IMR-90 (cell line): ENCODE measurements around the gene TXNL4A. TPM values are rescaled to one million over a fixed set of nuclear protein-coding genes. Genes with fewer than 3 reads are reported as not detected.

ENCODE experiments used
- ATAC-seq: fragments of 200-7000 bp; cut with Tn5 transposase; 2 replicates; pipeline ENCODE4 v1.9.1; 2020; ENCODE audit warnings: low read depth, mild to moderate bottlenecking, moderate library complexity
- BruUV-seq: library from RNA; stranded (reverse); fragments of 400-500 nt; replicated peaks from 2 replicates; lab custom pipeline; 2021; lab: Mats Ljungman, UMichigan
- CTCF ChIA-PET: fragments of 300-600 bp; formaldehyde crosslinking; extraction: SDS; loops from one replicate; lab custom pipeline; 2021; ENCODE audit warnings: antibody characterized with exemption; lab: Yijun Ruan, JAX
- POLR2A ChIA-PET: fragments of 300-600 bp; sonication (Branson Sonifier 250); formaldehyde crosslinking; loops from one replicate; lab custom pipeline; 2022; ENCODE audit warnings: antibody characterized with exemption; ENCODE audit not compliant: unreplicated experiment; lab: Charles Lee
- DNase-seq: peaks from one replicate; pipeline ENCODE4 v3.0.0; 2013
- H2AFZ ChIP-seq: replicated peaks from 2 replicates; pipeline ENCODE3; 2013; ENCODE audit warnings: low read length, mild to moderate bottlenecking; ENCODE audit not compliant: poor library complexity
- H2AK5ac ChIP-seq: 2 replicates; pipeline ENCODE4 v1.6.1; 2013; ENCODE audit warnings: low read depth, low read length, inconsistent platforms
- H2AK9ac ChIP-seq: replicated peaks from 2 replicates; pipeline ENCODE3; 2013; ENCODE audit warnings: mild to moderate bottlenecking, low read depth, low read length, moderate library complexity; ENCODE audit not compliant: poor library complexity
- H2BK120ac ChIP-seq: 2 replicates; pipeline ENCODE4 v1.6.1; 2013; ENCODE audit warnings: low read depth, low read length, inconsistent platforms
- H2BK15ac ChIP-seq: 3 replicates; pipeline ENCODE4 v1.6.1; 2013; ENCODE audit warnings: low read depth, low read length, inconsistent platforms
- H2BK20ac ChIP-seq: 2 replicates; pipeline ENCODE4 v1.6.1; 2013; ENCODE audit warnings: low read depth, mild to moderate bottlenecking, inconsistent platforms, low read length, moderate library complexity
- H2BK5ac ChIP-seq: 2 replicates; pipeline ENCODE4 v1.6.1; 2013; ENCODE audit warnings: mild to moderate bottlenecking, low read depth, low read length, inconsistent platforms; ENCODE audit not compliant: poor library complexity, severe bottlenecking
- H3K14ac ChIP-seq: replicated peaks from 2 replicates; pipeline ENCODE4 v1.6.1; 2013; ENCODE audit warnings: low read depth, low read length, inconsistent platforms
- H3K18ac ChIP-seq: 2 replicates; pipeline ENCODE4 v1.6.1; 2013; ENCODE audit warnings: low read depth, low read length, control low read depth
- H3K23ac ChIP-seq: 2 replicates; pipeline ENCODE4 v1.6.1; 2013; ENCODE audit warnings: low read depth, low read length, inconsistent platforms
- H3K27ac ChIP-seq: 2 replicates; pipeline ENCODE4 v1.5.1; 2013; ENCODE audit warnings: mild to moderate bottlenecking, control low read depth, low read length; ENCODE audit not compliant: insufficient read depth
- H3K27me3 ChIP-seq: 2 replicates; pipeline ENCODE4 v1.6.1; 2013; ENCODE audit warnings: low read length; ENCODE audit not compliant: control insufficient read depth, insufficient read depth
- H3K36me3 ChIP-seq: 2 replicates; pipeline ENCODE4 v1.6.1; 2013; ENCODE audit warnings: low read length, mixed read lengths; ENCODE audit not compliant: control insufficient read depth, insufficient read depth
- H3K4ac ChIP-seq: 2 replicates; pipeline ENCODE4 v1.6.1; 2013; ENCODE audit warnings: low read depth, low read length, inconsistent platforms
- H3K4me1 ChIP-seq: 2 replicates; pipeline ENCODE4 v1.6.1; 2013; ENCODE audit warnings: low read length, mixed read lengths; ENCODE audit not compliant: control insufficient read depth, insufficient read depth
- H3K4me2 ChIP-seq: 2 replicates; pipeline ENCODE4 v1.6.1; 2013; ENCODE audit warnings: low read depth, mild to moderate bottlenecking, control low read depth, low read length, moderate library complexity
- H3K4me3 ChIP-seq: 2 replicates; pipeline ENCODE4 v1.5.1; 2013; ENCODE audit warnings: low read depth, mild to moderate bottlenecking, control low read depth, low read length, moderate library complexity; ENCODE audit not compliant: insufficient read depth
- H3K56ac ChIP-seq: 2 replicates; pipeline ENCODE4 v1.6.1; 2013; ENCODE audit warnings: low read length, inconsistent platforms; ENCODE audit not compliant: insufficient read depth; ENCODE audit errors: extremely low read depth
- H3K79me1 ChIP-seq, 2 experiments: 2 replicates each; pipeline ENCODE4 v1.6.1; 2013; ENCODE audit warnings: low read length in 2 of 2, inconsistent platforms in 1 of 2, low read depth in 1 of 2
- H3K9ac ChIP-seq: 2 replicates; pipeline ENCODE4 v1.6.1; 2013; ENCODE audit warnings: low read depth, low read length, control low read depth
- H3K9me1 ChIP-seq: 2 replicates; pipeline ENCODE4 v1.6.1; 2013; ENCODE audit warnings: low read length, inconsistent platforms; ENCODE audit not compliant: insufficient read depth
- H3K9me3 ChIP-seq: 2 replicates; pipeline ENCODE4 v1.6.1; 2013; ENCODE audit warnings: low read length; ENCODE audit not compliant: control insufficient read depth, insufficient read depth
- H4K20me1 ChIP-seq: 2 replicates; pipeline ENCODE4 v1.6.1; 2013; ENCODE audit warnings: low read length, inconsistent platforms; ENCODE audit not compliant: insufficient read depth
- H4K5ac ChIP-seq: 2 replicates; pipeline ENCODE4 v1.6.1; 2013; ENCODE audit warnings: mild to moderate bottlenecking, low read depth, low read length, control low read depth
- H4K8ac ChIP-seq, 2 experiments: 2 replicates each; pipeline ENCODE4 v1.6.1; 2013; ENCODE audit warnings: low read depth in 2 of 2, low read length in 2 of 2, control low read depth in 1 of 2, inconsistent platforms in 1 of 2
- H4K91ac ChIP-seq: 2 replicates; pipeline ENCODE4 v1.6.1; 2013; ENCODE audit warnings: low read depth, low read length, inconsistent platforms; ENCODE audit not compliant: insufficient read depth
- BHLHE40 ChIP-seq: fragments of 150-350 bp; IDR thresholded peaks from 2 replicates; pipeline ENCODE4 v1.6.1; 2016; ENCODE audit warnings: mild to moderate bottlenecking, low read depth, low read length
- CEBPB ChIP-seq: IDR thresholded peaks from 2 replicates; pipeline ENCODE4 v1.6.1; 2012; ENCODE audit warnings: low read depth, low read length, improper control_type of control experiment
- CHD1 ChIP-seq: IDR thresholded peaks from 2 replicates; pipeline ENCODE4 v1.6.1; 2012; ENCODE audit warnings: low read depth, low read length, improper control_type of control experiment
- CTCF ChIP-seq: conservative IDR thresholded peaks from 2 replicates; pipeline ENCODE4 v1.5.1; 2012; ENCODE audit warnings: mild to moderate bottlenecking, low read depth, low read length, improper control_type of control experiment
- FOS ChIP-seq: fragments of 150-350 bp; IDR thresholded peaks from 2 replicates; pipeline ENCODE4 v1.6.1; 2016; ENCODE audit warnings: low read depth, low read length
- MAFK ChIP-seq: IDR thresholded peaks from 2 replicates; pipeline ENCODE4 v1.6.1; 2012; ENCODE audit warnings: low read depth, low read length, improper control_type of control experiment
- MAZ ChIP-seq: IDR thresholded peaks from 2 replicates; pipeline ENCODE4 v1.6.1; 2012; ENCODE audit warnings: low read depth, mild to moderate bottlenecking, low read length, improper control_type of control experiment, moderate library complexity, borderline replicate concordance
- MXI1 ChIP-seq: IDR thresholded peaks from 2 replicates; pipeline ENCODE4 v1.6.1; 2012; ENCODE audit warnings: low read depth, mild to moderate bottlenecking, low read length, moderate library complexity, borderline replicate concordance
- NFE2L2 ChIP-seq: fragments of 150-350 bp; IDR thresholded peaks from 2 replicates; pipeline ENCODE4 v1.6.1; 2016; ENCODE audit warnings: low read depth, mild to moderate bottlenecking, low read length
- POLR2A ChIP-seq: IDR thresholded peaks from 2 replicates; pipeline ENCODE4 v1.6.1; 2012; ENCODE audit warnings: mild to moderate bottlenecking, low read depth, low read length
- RAD21 ChIP-seq: IDR thresholded peaks from 2 replicates; pipeline ENCODE4 v1.6.1; 2012; ENCODE audit warnings: low read length, improper control_type of control experiment
- RCOR1 ChIP-seq: IDR thresholded peaks from 2 replicates; pipeline ENCODE4 v1.6.1; 2012; ENCODE audit warnings: mild to moderate bottlenecking, low read length, improper control_type of control experiment; ENCODE audit not compliant: insufficient replicate concordance
- RFX5 ChIP-seq: IDR thresholded peaks from 2 replicates; pipeline ENCODE4 v1.8.0; 2012; ENCODE audit warnings: low read depth, mild to moderate bottlenecking, low read length, moderate library complexity
- SMC3 ChIP-seq: fragments of 150-350 bp; IDR thresholded peaks from 2 replicates; pipeline ENCODE4 v1.6.1; 2016; ENCODE audit warnings: low read depth, mild to moderate bottlenecking, antibody characterized with exemption, low read length, moderate library complexity
- WGBS, 2 experiments: methylation state at CpG; one replicate each; pipeline versions ENCODE4 v1.1.5 to v1.1.7; 2013; ENCODE audit warnings: missing lambda C conversion rate in 2 of 2; ENCODE audit not compliant: insufficient read length in 1 of 2; ENCODE audit errors: extremely low coverage in 2 of 2; 5-methylcytosine and 5-hydroxymethylcytosine counted together
- dilution Hi-C: fragments of 300-500 bp; cut with HindIII; formaldehyde crosslinking; loops from one replicate; pipeline ENCODE4 v1.14.3; 2018; ENCODE audit warnings: low sequenced_read_pairs; ENCODE audit not compliant: unreplicated experiment
- in situ Hi-C: fragments of 300-500 bp; cut with MboI; formaldehyde crosslinking; loops from 3 replicates; pipeline ENCODE4 v1.14.3; 2019; ENCODE audit warnings: low sequenced_read_pairs, inconsistent platforms, mixed read lengths
- intact Hi-C: fragments of 100-400 bp; cut with micrococcal nuclease; formaldehyde crosslinking; loops from 2 replicates; pipeline ENCODE4 v1.10.0; 2022
- polyA plus RNA-seq, 3 experiments: library from polyadenylated mRNA; depleted of rRNA; stranded (reverse); fragments of >200 nt; gene quantifications; 2 replicates each; pipeline ENCODE4 v1.2.3, GENCODE V29; 2012; ENCODE audit warnings: low replicate concordance in 1 of 3
- total RNA-seq: library from RNA; depleted of rRNA; stranded (reverse); fragments of >200 nt; gene quantifications from 2 replicates; pipeline ENCODE4 v1.2.3, GENCODE V29; 2012
- TF ChIP-seq, protein P1 (sequence below): fragments of 150-350 bp; IDR thresholded peaks from 2 replicates; pipeline ENCODE4 v1.6.1; 2016; ENCODE audit warnings: low read depth, mild to moderate bottlenecking, low read length, moderate library complexity, borderline replicate concordance
- TF ChIP-seq, protein P2 (sequence below): fragments of 150-350 bp; IDR thresholded peaks from 2 replicates; pipeline ENCODE4 v1.6.1; 2017; ENCODE audit warnings: mild to moderate bottlenecking, antibody characterized with exemption, low read length, low read depth

TXNL4A gene
- total and polyA plus RNA-seq, 2 of the 4 experiments (the other 2 are of a cell fraction), result 38.7 to 103 TPM

DNA sequence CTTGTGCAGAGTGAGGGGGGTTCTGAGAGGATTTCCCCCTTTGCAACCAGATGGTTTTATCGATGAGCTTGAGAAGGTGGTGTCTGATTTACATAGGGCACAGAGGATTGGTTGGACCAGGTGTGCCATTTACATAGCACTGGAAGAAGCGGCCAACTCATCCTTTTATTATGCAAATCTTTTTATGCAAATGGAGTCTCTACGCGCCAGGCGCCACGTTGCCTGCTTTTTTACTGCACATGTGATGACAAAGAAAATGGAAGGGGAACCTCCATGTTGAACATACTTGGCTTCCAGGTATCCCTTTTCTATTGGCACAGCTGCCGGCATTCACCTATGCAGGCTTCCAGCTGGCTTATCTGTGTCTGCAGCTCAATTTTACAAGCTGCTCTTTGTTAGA, 18.4 kb upstream of the TXNL4A start:
- Histone ChIP-seq H2BK5ac (no peak overlapping the region), H3K56ac (no peak overlapping the region), H3K79me1 (no peaks in the 10 kb centered on the region), H3K9me3 (no peaks in the 10 kb centered on the region), H2AFZ (no peak overlapping the region), H3K4me2 (no peak overlapping the region), H4K8ac (no peak overlapping the region), H3K9ac (no peak overlapping the region), H2BK15ac (no peak overlapping the region), H2AK5ac (no peak overlapping the region), H3K27ac (no peak overlapping the region), H3K27me3 (no peaks in the 10 kb centered on the region), H3K4ac (no peak overlapping the region), H4K91ac (no peak overlapping the region), H2BK20ac (no peak overlapping the region), H3K18ac (no peak overlapping the region), H4K20me1 (no peaks in the 10 kb centered on the region), H3K14ac (no peak overlapping the region), H3K9me1 (0 out of 2 replicates have a peak, but pooled peaks cover 4% of the 10 kb centered on the region), H2AK9ac (no peak overlapping the region), H2BK120ac (no peak overlapping the region), H4K5ac (no peak overlapping the region), H3K36me3 (no peaks in the 10 kb centered on the region), H3K4me3 (no peak overlapping the region), H3K23ac (no peak overlapping the region), H3K4me1 (peaks cover 7% of the 10 kb centered on the region)
- no CpG with 5 or more reads among the region's 7 CpGs for WGBS, 2 experiments
- TF ChIP-seq FOS, result no peak
- no peak for TF ChIP-seq CTCF
- no peak for TF ChIP-seq MXI1
- no peak for TF ChIP-seq RCOR1
- TF ChIP-seq, protein P1, sequence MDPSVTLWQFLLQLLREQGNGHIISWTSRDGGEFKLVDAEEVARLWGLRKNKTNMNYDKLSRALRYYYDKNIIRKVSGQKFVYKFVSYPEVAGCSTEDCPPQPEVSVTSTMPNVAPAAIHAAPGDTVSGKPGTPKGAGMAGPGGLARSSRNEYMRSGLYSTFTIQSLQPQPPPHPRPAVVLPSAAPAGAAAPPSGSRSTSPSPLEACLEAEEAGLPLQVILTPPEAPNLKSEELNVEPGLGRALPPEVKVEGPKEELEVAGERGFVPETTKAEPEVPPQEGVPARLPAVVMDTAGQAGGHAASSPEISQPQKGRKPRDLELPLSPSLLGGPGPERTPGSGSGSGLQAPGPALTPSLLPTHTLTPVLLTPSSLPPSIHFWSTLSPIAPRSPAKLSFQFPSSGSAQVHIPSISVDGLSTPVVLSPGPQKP, result no peak
- TF ChIP-seq RFX5, result no peak
- TF ChIP-seq, protein P2, sequence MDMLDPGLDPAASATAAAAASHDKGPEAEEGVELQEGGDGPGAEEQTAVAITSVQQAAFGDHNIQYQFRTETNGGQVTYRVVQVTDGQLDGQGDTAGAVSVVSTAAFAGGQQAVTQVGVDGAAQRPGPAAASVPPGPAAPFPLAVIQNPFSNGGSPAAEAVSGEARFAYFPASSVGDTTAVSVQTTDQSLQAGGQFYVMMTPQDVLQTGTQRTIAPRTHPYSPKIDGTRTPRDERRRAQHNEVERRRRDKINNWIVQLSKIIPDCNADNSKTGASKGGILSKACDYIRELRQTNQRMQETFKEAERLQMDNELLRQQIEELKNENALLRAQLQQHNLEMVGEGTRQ, result no peak
- no peak for TF ChIP-seq NFE2L2
- no peak for TF ChIP-seq MAZ
- TF ChIP-seq POLR2A, result no peak
- no peak for TF ChIP-seq SMC3
- no peak for TF ChIP-seq BHLHE40
- TF ChIP-seq RAD21, result no peak
- no peak for TF ChIP-seq MAFK
- no peak for TF ChIP-seq CHD1
- no peak for TF ChIP-seq CEBPB
- intact Hi-C loops, result no loop called here
- no peak for DNase-seq
- ATAC-seq, result no peak
- POLR2A ChIA-PET, result no interaction called here
- CTCF ChIA-PET, result no interaction called here
- dilution Hi-C loops, result no loop called here
- no TSS peak for BruUV-seq
- in situ Hi-C loops, result no loop called here
